GM23338 (cell line): ENCODE results near the gene CCDC73. TPM values are rescaled to one million over a fixed set of nuclear protein-coding genes. Genes with fewer than 3 reads are reported as not detected.

Experiments used
- ATAC-seq: fragments of 200-7000 bp; cut with Tn5 transposase; 3 replicates; pipeline ENCODE4 v1.9.1; 2020
- DNase-seq: peaks from one replicate; pipeline ENCODE4 v3.0.0-alpha.2; 2015; ENCODE audit warnings: low spot score
- H2AFZ ChIP-seq: fragments of 200-600 bp; sonication (generic); 2 replicates; pipeline ENCODE4 v1.8.0; 2016; ENCODE audit warnings: antibody characterized with exemption, mild to moderate bottlenecking, moderate library complexity
- H3F3A ChIP-seq: fragments of 200-600 bp; sonication (generic); replicated peaks from 2 replicates; pipeline ENCODE4 v1.8.0; 2017; ENCODE audit warnings: antibody characterized with exemption, mixed run types, low read depth
- H3K27ac ChIP-seq: fragments of 200-600 bp; sonication (generic); 2 replicates; pipeline ENCODE4 v1.6.1; 2016; ENCODE audit warnings: low read depth
- H3K27me3 ChIP-seq: fragments of 200-600 bp; sonication (generic); 2 replicates; pipeline ENCODE4 v1.8.0; 2016; ENCODE audit warnings: mild to moderate bottlenecking, mixed run types, moderate library complexity; ENCODE audit not compliant: insufficient read depth
- H3K36me3 ChIP-seq: fragments of 200-600 bp; sonication (generic); 2 replicates; pipeline ENCODE4 v1.8.0; 2016; ENCODE audit warnings: mild to moderate bottlenecking; ENCODE audit not compliant: insufficient read depth
- H3K4me1 ChIP-seq: fragments of 200-600 bp; sonication (generic); 2 replicates; pipeline ENCODE4 v1.8.0; 2016; ENCODE audit warnings: mild to moderate bottlenecking, moderate library complexity; ENCODE audit not compliant: insufficient read depth
- H3K4me2 ChIP-seq: fragments of 200-600 bp; sonication (generic); 2 replicates; pipeline ENCODE4 v1.7.1; 2017; ENCODE audit warnings: mixed run types
- H3K4me3 ChIP-seq: fragments of 200-600 bp; sonication (generic); 2 replicates; pipeline ENCODE4 v1.6.1; 2016; ENCODE audit warnings: mixed run types
- H3K79me2 ChIP-seq: fragments of 200-600 bp; sonication (generic); replicated peaks from 2 replicates; pipeline ENCODE4 v1.8.0; 2017; ENCODE audit warnings: mild to moderate bottlenecking; ENCODE audit not compliant: insufficient read depth
- H3K9me2 ChIP-seq: fragments of 200-600 bp; sonication (generic); 2 replicates; pipeline ENCODE4 v1.8.0; 2017; ENCODE audit not compliant: insufficient read depth
- H4K20me1 ChIP-seq: fragments of 200-600 bp; sonication (generic); replicated peaks from 2 replicates; pipeline ENCODE4 v1.8.0; 2017; ENCODE audit warnings: mild to moderate bottlenecking; ENCODE audit not compliant: insufficient read depth
- H3K27ac Mint-ChIP-seq: 2 replicates; pipeline ENCODE4 v1.8.0; 2020; ENCODE audit warnings: inconsistent platforms, mild to moderate bottlenecking, moderate library complexity, mixed read lengths
- H3K27me3 Mint-ChIP-seq: 3 replicates; pipeline ENCODE4 v1.8.0; 2022; ENCODE audit warnings: low read depth, mild to moderate bottlenecking, moderate library complexity, mixed read lengths, inconsistent platforms; ENCODE audit not compliant: insufficient read depth, poor library complexity
- H3K36me3 Mint-ChIP-seq: 3 replicates; pipeline ENCODE4 v1.8.0; 2021; ENCODE audit warnings: low read depth, mild to moderate bottlenecking, inconsistent platforms, moderate library complexity, mixed read lengths
- H3K4me1 Mint-ChIP-seq: 3 replicates; pipeline ENCODE4 v1.8.0; 2020; ENCODE audit warnings: mild to moderate bottlenecking, inconsistent platforms, mixed read lengths
- H3K4me3 Mint-ChIP-seq: 3 replicates; pipeline ENCODE4 v1.8.0; 2021; ENCODE audit warnings: moderate library complexity, mild to moderate bottlenecking, inconsistent platforms, mixed read lengths
- H3K9me3 Mint-ChIP-seq: 3 replicates; pipeline ENCODE4 v1.8.0; 2020; ENCODE audit warnings: moderate library complexity, mild to moderate bottlenecking, inconsistent platforms, mixed read lengths
- CREB1 ChIP-seq: fragments of 250-450 bp; sonication (Bioruptor Pico); IDR thresholded peaks from 2 replicates; pipeline ENCODE4 v1.5.0; 2020; ENCODE audit warnings: low read depth, mild to moderate bottlenecking, moderate library complexity
- EZH2 ChIP-seq: fragments of 200-600 bp; sonication (generic); IDR thresholded peaks from one replicate; pipeline ENCODE4 v1.8.0; 2017; ENCODE audit warnings: antibody characterized with exemption, mild to moderate bottlenecking, low read depth; ENCODE audit not compliant: unreplicated experiment
- EZH2phosphoT487 ChIP-seq: fragments of 200-600 bp; sonication (generic); IDR thresholded peaks from one replicate; pipeline ENCODE4 v1.8.1; 2018; ENCODE audit warnings: antibody characterized with exemption; ENCODE audit not compliant: unreplicated experiment
- NANOG ChIP-seq: IDR thresholded peaks from 2 replicates; pipeline ENCODE4 v1.6.1; 2016; ENCODE audit warnings: antibody characterized with exemption, borderline replicate concordance
- STAT1 ChIP-seq: IDR thresholded peaks from one replicate; pipeline ENCODE4 v1.6.1; 2016; ENCODE audit warnings: antibody characterized with exemption; ENCODE audit not compliant: unreplicated experiment
- ZNF331 ChIP-seq: fragments of 250-450 bp; sonication (Bioruptor Pico); IDR thresholded peaks from 2 replicates; pipeline ENCODE4 v1.5.0; 2020; ENCODE audit warnings: low read depth, mild to moderate bottlenecking, moderate library complexity
- polyA plus RNA-seq: library from polyadenylated mRNA; unstranded; fragments of >200 nt; fragmentation: Nextera tagmentation; extraction: Ambion mirVana; gene quantifications from 2 replicates; pipeline ENCODE4 v1.2.1, GENCODE V29; 2016
- total RNA-seq: library from RNA; depleted of rRNA; stranded (reverse); fragments of >200 nt; shearing (Covaris generic); gene quantifications from 2 replicates; pipeline ENCODE4 v1.2.3, GENCODE V29; 2014
- TF ChIP-seq, protein P1 (sequence below): fragments of 250-450 bp; sonication (Bioruptor Pico); IDR thresholded peaks from 2 replicates; pipeline ENCODE4 v1.5.0; 2020; ENCODE audit warnings: mild to moderate bottlenecking, moderate library complexity
- TF ChIP-seq, protein P2 (sequence below): IDR thresholded peaks from one replicate; pipeline ENCODE4 v1.6.1; 2018; ENCODE audit warnings: antibody characterized with exemption; ENCODE audit not compliant: unreplicated experiment
- TF ChIP-seq, protein P3 (sequence below), 2 experiments: fragments of 200-600 bp in 1 of 2; sonication (generic) in 1 of 2; conservative IDR thresholded peaks; 2 replicates each; pipeline versions ENCODE4 v1.5.1 to v1.6.1; 2016 to 2017; ENCODE audit warnings: antibody characterized with exemption in 2 of 2, low read depth in 2 of 2, mild to moderate bottlenecking in 2 of 2, moderate library complexity in 1 of 2

Gene CCDC73
- total and polyA plus RNA-seq, 2 experiments from 2014 or later = 0.06 TPM; not detected in 1

DNA sequence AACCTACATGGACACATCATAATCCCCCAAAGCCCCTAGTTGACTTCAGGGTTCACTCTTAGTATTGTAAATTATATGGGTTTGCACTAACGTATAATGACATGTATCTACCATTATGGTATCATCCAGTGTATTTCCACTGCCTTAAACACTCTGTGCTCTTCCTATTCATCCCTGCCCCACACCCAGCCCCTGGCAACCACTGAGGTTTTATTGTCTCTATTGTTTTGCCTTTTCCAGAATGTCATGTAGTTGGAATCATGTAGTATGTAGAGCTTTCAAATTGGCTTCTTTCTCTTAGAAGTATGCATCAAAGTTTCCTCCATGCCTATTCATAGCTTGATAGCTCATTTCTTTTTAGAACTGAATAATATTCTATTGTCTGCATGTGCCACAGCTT, 227.3 kb downstream of the CCDC73 start (continued):
- TF ChIP-seq, protein P1, sequence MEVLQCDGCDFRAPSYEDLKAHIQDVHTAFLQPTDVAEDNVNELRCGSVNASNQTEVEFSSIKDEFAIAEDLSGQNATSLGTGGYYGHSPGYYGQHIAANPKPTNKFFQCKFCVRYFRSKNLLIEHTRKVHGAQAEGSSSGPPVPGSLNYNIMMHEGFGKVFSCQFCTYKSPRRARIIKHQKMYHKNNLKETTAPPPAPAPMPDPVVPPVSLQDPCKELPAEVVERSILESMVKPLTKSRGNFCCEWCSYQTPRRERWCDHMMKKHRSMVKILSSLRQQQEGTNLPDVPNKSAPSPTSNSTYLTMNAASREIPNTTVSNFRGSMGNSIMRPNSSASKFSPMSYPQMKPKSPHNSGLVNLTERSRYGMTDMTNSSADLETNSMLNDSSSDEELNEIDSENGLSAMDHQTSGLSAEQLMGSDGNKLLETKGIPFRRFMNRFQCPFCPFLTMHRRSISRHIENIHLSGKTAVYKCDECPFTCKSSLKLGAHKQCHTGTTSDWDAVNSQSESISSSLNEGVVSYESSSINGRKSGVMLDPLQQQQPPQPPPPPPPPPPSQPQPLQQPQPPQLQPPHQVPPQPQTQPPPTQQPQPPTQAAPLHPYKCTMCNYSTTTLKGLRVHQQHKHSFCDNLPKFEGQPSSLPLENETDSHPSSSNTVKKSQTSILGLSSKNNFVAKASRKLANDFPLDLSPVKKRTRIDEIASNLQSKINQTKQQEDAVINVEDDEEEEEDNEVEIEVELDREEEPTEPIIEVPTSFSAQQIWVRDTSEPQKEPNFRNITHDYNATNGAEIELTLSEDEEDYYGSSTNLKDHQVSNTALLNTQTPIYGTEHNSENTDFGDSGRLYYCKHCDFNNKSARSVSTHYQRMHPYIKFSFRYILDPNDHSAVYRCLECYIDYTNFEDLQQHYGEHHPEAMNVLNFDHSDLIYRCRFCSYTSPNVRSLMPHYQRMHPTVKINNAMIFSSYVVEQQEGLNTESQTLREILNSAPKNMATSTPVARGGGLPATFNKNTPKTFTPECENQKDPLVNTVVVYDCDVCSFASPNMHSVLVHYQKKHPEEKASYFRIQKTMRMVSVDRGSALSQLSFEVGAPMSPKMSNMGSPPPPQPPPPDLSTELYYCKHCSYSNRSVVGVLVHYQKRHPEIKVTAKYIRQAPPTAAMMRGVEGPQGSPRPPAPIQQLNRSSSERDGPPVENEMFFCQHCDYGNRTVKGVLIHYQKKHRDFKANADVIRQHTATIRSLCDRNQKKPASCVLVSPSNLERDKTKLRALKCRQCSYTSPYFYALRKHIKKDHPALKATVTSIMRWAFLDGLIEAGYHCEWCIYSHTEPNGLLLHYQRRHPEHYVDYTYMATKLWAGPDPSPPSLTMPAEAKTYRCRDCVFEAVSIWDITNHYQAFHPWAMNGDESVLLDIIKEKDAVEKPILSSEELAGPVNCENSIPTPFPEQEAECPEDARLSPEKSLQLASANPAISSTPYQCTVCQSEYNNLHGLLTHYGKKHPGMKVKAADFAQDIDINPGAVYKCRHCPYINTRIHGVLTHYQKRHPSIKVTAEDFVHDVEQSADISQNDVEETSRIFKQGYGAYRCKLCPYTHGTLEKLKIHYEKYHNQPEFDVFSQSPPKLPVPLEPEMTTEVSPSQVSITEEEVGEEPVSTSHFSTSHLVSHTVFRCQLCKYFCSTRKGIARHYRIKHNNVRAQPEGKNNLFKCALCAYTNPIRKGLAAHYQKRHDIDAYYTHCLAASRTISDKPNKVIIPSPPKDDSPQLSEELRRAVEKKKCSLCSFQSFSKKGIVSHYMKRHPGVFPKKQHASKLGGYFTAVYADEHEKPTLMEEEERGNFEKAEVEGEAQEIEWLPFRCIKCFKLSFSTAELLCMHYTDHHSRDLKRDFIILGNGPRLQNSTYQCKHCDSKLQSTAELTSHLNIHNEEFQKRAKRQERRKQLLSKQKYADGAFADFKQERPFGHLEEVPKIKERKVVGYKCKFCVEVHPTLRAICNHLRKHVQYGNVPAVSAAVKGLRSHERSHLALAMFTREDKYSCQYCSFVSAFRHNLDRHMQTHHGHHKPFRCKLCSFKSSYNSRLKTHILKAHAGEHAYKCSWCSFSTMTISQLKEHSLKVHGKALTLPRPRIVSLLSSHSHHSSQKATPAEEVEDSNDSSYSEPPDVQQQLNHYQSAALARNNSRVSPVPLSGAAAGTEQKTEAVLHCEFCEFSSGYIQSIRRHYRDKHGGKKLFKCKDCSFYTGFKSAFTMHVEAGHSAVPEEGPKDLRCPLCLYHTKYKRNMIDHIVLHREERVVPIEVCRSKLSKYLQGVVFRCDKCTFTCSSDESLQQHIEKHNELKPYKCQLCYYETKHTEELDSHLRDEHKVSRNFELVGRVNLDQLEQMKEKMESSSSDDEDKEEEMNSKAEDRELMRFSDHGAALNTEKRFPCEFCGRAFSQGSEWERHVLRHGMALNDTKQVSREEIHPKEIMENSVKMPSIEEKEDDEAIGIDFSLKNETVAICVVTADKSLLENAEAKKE (CRISPR knock-in tag) = no peak
- TF ChIP-seq EZH2 = no peak
- no peak for TF ChIP-seq ZNF331 (CRISPR knock-in tag)

DNA sequence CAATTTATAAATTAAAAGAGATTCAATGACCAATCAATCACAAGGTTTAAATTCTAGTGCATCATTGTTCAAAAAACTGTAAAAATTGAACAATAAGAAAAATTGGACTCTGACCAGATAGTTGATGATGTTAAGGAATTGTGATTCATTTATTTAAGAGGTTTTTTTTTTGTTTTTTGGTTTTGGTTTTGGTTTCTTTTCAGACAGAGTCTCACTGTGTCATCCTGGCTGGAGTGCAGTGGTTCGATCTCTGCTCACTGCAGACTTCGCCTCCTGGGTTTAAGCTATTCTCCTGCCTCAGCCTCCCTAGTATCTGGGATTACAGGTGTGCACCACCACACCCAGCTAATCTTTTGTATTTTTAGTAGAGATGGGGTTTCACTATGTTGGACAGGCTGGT, 227.9 kb downstream of the CCDC73 start:
- Histone ChIP-seq H3K4me2 (no peak overlapping the region), H3K36me3 (no peaks in the 10 kb centered on the region), H3K79me2 (no peaks in the 10 kb centered on the region), H4K20me1 (no peaks in the 10 kb centered on the region), H3F3A (no peaks in the 10 kb centered on the region), H3K27me3 (0 out of 2 replicates have a peak, but pooled peaks cover 8% of the 10 kb centered on the region), H3K4me1 (peaks cover 3% of the 10 kb centered on the region), H3K4me3 (no peak overlapping the region), H3K9me2 (peaks cover 6% of the 10 kb centered on the region; the same call in 1 of the 2 replicates), H2AFZ (no peak overlapping the region), H3K27ac (no peak overlapping the region)
- DNase-seq (no peak), ATAC-seq (no peak)
- Mint-ChIP-seq H3K4me1 (peaks cover 12% of the 10 kb centered on the region), H3K36me3 (no peaks in the 10 kb centered on the region), H3K9me3 (no peaks in the 10 kb centered on the region), H3K27me3 (peaks cover 9% of the 10 kb centered on the region), H3K4me3 (no peak overlapping the region), H3K27ac (no peak overlapping the region)
- no peak for TF ChIP-seq EZH2
- no peak for TF ChIP-seq CREB1 (CRISPR knock-in tag)
- TF ChIP-seq EZH2phosphoT487 = no peak
- no peak for TF ChIP-seq ZNF331 (CRISPR knock-in tag)
- TF ChIP-seq NANOG = no peak
- TF ChIP-seq, protein P2, sequence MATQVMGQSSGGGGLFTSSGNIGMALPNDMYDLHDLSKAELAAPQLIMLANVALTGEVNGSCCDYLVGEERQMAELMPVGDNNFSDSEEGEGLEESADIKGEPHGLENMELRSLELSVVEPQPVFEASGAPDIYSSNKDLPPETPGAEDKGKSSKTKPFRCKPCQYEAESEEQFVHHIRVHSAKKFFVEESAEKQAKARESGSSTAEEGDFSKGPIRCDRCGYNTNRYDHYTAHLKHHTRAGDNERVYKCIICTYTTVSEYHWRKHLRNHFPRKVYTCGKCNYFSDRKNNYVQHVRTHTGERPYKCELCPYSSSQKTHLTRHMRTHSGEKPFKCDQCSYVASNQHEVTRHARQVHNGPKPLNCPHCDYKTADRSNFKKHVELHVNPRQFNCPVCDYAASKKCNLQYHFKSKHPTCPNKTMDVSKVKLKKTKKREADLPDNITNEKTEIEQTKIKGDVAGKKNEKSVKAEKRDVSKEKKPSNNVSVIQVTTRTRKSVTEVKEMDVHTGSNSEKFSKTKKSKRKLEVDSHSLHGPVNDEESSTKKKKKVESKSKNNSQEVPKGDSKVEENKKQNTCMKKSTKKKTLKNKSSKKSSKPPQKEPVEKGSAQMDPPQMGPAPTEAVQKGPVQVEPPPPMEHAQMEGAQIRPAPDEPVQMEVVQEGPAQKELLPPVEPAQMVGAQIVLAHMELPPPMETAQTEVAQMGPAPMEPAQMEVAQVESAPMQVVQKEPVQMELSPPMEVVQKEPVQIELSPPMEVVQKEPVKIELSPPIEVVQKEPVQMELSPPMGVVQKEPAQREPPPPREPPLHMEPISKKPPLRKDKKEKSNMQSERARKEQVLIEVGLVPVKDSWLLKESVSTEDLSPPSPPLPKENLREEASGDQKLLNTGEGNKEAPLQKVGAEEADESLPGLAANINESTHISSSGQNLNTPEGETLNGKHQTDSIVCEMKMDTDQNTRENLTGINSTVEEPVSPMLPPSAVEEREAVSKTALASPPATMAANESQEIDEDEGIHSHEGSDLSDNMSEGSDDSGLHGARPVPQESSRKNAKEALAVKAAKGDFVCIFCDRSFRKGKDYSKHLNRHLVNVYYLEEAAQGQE = no peak
- TF ChIP-seq, protein P3, sequence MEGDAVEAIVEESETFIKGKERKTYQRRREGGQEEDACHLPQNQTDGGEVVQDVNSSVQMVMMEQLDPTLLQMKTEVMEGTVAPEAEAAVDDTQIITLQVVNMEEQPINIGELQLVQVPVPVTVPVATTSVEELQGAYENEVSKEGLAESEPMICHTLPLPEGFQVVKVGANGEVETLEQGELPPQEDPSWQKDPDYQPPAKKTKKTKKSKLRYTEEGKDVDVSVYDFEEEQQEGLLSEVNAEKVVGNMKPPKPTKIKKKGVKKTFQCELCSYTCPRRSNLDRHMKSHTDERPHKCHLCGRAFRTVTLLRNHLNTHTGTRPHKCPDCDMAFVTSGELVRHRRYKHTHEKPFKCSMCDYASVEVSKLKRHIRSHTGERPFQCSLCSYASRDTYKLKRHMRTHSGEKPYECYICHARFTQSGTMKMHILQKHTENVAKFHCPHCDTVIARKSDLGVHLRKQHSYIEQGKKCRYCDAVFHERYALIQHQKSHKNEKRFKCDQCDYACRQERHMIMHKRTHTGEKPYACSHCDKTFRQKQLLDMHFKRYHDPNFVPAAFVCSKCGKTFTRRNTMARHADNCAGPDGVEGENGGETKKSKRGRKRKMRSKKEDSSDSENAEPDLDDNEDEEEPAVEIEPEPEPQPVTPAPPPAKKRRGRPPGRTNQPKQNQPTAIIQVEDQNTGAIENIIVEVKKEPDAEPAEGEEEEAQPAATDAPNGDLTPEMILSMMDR (conservative IDR thresholded peaks at IDR 0.05; ENCODE audit: low read depth in 2 of 2) = no peak
- TF ChIP-seq STAT1 = no peak
